Hippocampal formation (tissue), 2 donors: Measurements from ENCODE around the gene SPATA12.

Experiments
- DNase-seq, 2 donors: peaks; one replicate each; lab custom pipeline; 2025; lab: John Stamatoyannopoulos, UW

SPATA12 gene

DNA sequence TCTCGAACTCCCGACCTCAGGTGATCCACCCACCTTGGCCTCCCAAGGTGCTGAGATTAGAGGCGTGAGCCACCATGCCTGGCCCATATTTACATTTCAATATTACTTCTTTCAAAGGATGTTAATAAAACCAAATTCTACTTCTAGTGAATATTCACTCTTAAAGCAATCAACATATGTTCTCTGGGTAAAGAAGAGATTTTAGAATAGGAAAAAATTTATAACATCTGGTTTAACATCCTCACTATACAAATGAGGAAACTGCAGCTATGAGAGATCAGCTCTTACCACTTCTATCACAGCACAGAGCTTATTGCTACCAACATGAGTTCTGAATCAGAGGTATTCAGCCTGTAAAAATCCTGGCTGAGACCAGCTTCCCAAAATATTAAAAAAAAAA lies 56.0 kb downstream of the SPATA12 start:
- DNase-seq, result no peak

DNA sequence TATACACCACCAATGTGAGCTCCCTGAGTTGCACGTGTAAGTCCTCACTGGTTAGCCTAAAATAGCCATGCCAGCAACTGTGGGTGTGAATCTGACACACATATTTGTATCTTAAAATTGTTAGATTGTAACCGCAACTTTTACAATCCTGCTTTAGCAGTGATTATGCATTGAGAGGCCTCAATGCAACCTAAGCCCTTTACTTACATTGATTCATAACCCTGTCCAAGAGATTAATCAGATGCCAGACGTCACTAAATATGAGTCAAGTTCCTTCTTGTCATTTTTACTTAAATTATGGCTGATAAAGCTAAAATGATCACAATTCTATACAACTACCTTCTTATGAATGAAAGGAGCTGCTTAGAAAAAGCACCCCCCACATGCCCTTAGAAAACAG lies 57.8 kb downstream of the SPATA12 start:
- DNase-seq, result no peak

DNA sequence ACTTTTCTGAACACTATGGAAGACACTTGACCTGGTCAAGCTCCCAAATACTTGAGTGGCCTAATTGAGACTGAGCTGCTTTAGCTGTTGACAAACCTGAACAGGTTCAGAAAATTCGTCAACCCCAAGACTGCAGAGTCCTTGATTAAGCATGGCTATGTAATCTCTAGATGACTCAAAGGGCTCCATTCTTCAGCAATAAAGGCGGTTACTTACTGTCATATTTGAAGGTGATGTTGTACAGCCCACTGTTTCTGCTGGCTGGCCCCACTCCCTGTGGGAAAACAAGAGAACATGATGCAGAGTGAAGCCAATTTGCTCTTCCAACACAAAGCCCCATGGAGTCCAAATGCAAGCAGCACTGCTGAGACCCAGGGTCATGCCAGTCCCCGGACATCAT lies 59.6 kb downstream of the SPATA12 start:
- DNase-seq, result no peak

DNA sequence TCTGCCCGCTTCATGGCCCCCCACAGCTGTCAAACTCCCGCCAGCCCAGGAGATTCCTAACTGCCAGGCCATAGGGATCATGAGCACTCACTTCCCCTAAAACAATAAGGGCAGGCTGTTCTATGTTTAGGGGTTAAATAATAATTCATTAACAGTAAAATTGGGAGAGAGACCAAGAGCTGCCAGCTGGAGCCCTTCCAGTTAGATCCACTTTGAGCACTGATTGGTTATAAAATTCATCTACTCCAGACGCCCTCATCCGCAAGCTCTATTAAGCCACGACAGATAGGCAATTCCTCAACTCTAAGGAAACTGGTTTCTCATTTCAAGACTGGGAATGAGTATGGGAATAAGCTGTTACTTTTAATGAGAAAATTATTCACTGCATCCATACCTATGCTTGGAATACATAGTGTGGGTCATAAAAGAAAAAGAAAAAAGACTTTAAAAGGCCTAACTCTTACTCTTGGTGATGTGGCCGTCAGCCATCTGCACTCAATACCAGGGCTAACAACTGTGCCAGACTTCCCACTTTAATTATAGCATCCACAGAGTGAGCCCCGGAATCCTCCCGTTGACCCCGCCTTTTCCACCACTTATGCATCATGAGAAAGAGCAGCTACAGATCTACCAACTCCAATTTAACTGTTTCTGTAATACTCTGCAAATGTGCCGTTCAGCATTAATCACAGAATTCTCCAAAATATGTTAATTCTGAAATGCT lies 60.1 kb downstream of the SPATA12 start:
- DNase-seq, result no peak
